CD4-positive, CD25-positive, alpha-beta regulatory T cell (primary cell): ENCODE results near the gene AP4E1. TPM values are rescaled to one million over a fixed set of nuclear protein-coding genes. Genes with fewer than 3 reads are reported as not detected.
A peak's percentile ranks its signal among the peaks of the same experiment; 100 is the strongest.
"Not testable (repeated sequence)": the region's sequence is repeated elsewhere in the genome, so short reads cannot be mapped to it uniquely, and the experiment has no call there.

Experiments
- ATAC-seq, 2 donors: fragments of 150-1000 bp; cut with Tn5 transposase; one replicate each; pipeline ENCODE4 v1.10.0; 2021; ENCODE audit warnings: low read depth in 2 of 2, moderate number of reproducible peaks in 2 of 2, moderate library complexity in 1 of 2
- DNase-seq, 3 donors: peaks; one replicate each; pipeline versions ENCODE4 v3.0.0 to v3.0.0-alpha.2; 2012 to 2022; ENCODE audit warnings: mixed read lengths in 1 of 3
- H3K27ac ChIP-seq: one replicate; pipeline ENCODE4 v1.7.0; 2013; ENCODE audit warnings: mild to moderate bottlenecking, low read length; ENCODE audit not compliant: insufficient read depth, poor library complexity, severe bottlenecking
- H3K27me3 ChIP-seq: one replicate; pipeline ENCODE4 v1.7.0; 2013; ENCODE audit warnings: low read length; ENCODE audit not compliant: control insufficient read depth, insufficient read depth
- H3K36me3 ChIP-seq: one replicate; pipeline ENCODE4 v1.7.0; 2013; ENCODE audit warnings: mild to moderate bottlenecking, low read length, moderate library complexity; ENCODE audit not compliant: control insufficient read depth, insufficient read depth
- H3K4me1 ChIP-seq: 2 replicates; pipeline ENCODE4 v1.7.0; 2013; ENCODE audit warnings: mild to moderate bottlenecking, low read length; ENCODE audit not compliant: insufficient read depth, control insufficient read depth, poor library complexity, severe bottlenecking
- H3K4me3 ChIP-seq: one replicate; pipeline ENCODE4 v1.7.0; 2013; ENCODE audit warnings: low read depth, mild to moderate bottlenecking, low read length, moderate library complexity
- H3K9me3 ChIP-seq, 2 experiments: 1 replicate in 1 of 2; 2 replicates in 1 of 2; pipeline ENCODE4 v1.7.0; 2013; ENCODE audit warnings: low read length in 2 of 2, mild to moderate bottlenecking in 1 of 2, moderate library complexity in 1 of 2; ENCODE audit not compliant: control insufficient read depth in 2 of 2
- H3K27ac Mint-ChIP-seq, 3 donors: one replicate each; pipeline ENCODE4 v1.8.0; 2020 to 2022; ENCODE audit warnings: mild to moderate bottlenecking in 3 of 3, mixed read lengths in 3 of 3, moderate library complexity in 2 of 3
- H3K27me3 Mint-ChIP-seq: one replicate; pipeline ENCODE4 v1.8.0; 2022; ENCODE audit warnings: mild to moderate bottlenecking, mixed read lengths
- H3K36me3 Mint-ChIP-seq: one replicate; pipeline ENCODE4 v1.8.0; 2020; ENCODE audit warnings: mixed read lengths
- H3K4me1 Mint-ChIP-seq, 4 donors: one replicate each; pipeline ENCODE4 v1.8.0; 2020 to 2022; ENCODE audit warnings: mixed read lengths in 4 of 4, mild to moderate bottlenecking in 1 of 4
- H3K4me3 Mint-ChIP-seq, 4 donors: one replicate each; pipeline ENCODE4 v1.8.0; 2020 to 2022; ENCODE audit warnings: mild to moderate bottlenecking in 4 of 4, mixed read lengths in 4 of 4, moderate library complexity in 3 of 4
- H3K9me3 Mint-ChIP-seq, 7 donors: one replicate each; pipeline ENCODE4 v1.8.0; 2020 to 2022; ENCODE audit warnings: mixed read lengths in 7 of 7, mild to moderate bottlenecking in 3 of 7, moderate library complexity in 2 of 7
- polyA plus RNA-seq, 4 donors: library from polyadenylated mRNA; unstranded; fragments of 300-500 nt; fragmentation: Illumina TruSeq; gene quantifications; one replicate each; pipeline ENCODE4 v1.2.3, GENCODE V29; 2021
- total RNA-seq: library from RNA; stranded (reverse); gene quantifications from one replicate; pipeline ENCODE4 v1.2.3, GENCODE V29; 2022

AP4E1 gene
- total and polyA plus RNA-seq, 5 donors from 2014 or later: 3.0 to 9.5 (median 4.8) TPM

DNA sequence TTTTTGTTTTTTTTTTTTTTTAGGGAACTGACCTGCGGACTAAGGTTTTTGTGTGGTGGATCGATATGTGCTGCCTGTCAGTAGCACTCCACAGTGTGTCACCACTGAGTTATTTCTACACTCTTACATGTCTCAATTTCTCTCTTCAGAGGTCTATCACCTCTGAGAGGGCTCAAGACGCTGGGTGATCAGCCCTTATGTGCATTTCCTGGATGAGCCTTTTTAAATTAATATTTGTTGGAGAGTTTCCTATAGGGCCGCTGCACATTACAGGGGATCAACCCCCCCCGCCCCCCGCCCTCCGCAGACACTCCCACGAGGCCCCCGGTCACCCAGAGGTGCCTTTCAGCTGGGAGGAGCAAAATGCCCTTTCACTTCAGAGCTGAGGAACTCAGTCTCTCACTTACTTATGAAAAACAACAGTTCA lies 34.5 kb upstream of the AP4E1 start:
- H3K36me3 Mint-ChIP-seq: no peaks in the 10 kb centered on the region
- Histone ChIP-seq H3K36me3 (no peaks in the 10 kb centered on the region), H3K27ac (no peak overlapping the region), H3K27me3 (no peaks in the 10 kb centered on the region), H3K4me3 (no peak overlapping the region), H3K4me1 (peaks cover 5% of the 10 kb centered on the region), H3K9me3 (no peaks in the 10 kb centered on the region)
- peaks cover 31% of the 10 kb centered on the region for H3K27me3 Mint-ChIP-seq
- ATAC-seq: peak in 1 of 2 donors; percentile 34
- peak in 1 of 3 donors; percentile 45 for DNase-seq
- H3K4me1 Mint-ChIP-seq: peaks cover 11 to 24% (median 21%) of the 10 kb centered on the region in 4 donors
- peak overlapping the region in 1 of 4 donors; percentile 22 for H3K4me3 Mint-ChIP-seq
- H3K27ac Mint-ChIP-seq: no peak overlapping the region
- no peaks in the 10 kb centered on the region for H3K9me3 Mint-ChIP-seq

DNA sequence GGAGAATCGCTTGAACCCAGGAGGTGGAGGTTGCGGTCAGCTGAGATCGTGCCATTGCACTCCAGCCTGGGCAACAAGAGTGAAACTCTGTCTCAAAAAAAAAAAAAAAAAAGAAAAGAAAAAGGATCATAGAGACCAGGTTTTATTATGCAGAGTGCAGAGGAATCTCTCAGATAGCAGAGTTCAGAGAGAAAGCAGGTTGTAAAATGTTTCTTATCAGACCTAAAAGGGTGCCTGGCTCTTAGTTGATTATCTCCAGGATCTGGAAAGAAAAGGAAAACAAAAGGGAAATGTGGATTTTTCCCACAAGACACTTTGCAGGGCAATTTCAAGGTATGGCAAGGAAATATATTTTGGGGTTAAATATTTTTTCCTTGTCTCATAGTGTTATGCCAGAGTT lies 33.2 kb upstream of the AP4E1 start:
- H3K27me3 Mint-ChIP-seq: peaks cover 31% of the 10 kb centered on the region
- not testable (repeated sequence) for H3K27ac ChIP-seq, H3K36me3 Mint-ChIP-seq, H3K27me3 ChIP-seq, H3K4me3 ChIP-seq, H3K27ac Mint-ChIP-seq, DNase-seq, H3K4me3 Mint-ChIP-seq, H3K9me3 Mint-ChIP-seq, H3K9me3 ChIP-seq, ATAC-seq, H3K36me3 ChIP-seq
- peaks cover 13% of the 10 kb centered on the region for H3K4me1 ChIP-seq
- peaks cover 16 to 32% (median 29%) of the 10 kb centered on the region in 4 donors for H3K4me1 Mint-ChIP-seq

- peak in 1 of 2 donors; percentile 10 for ATAC-seq
- no peaks in the 10 kb centered on the region for H3K27me3 ChIP-seq
- no peak overlapping the region for H3K27ac ChIP-seq
- H3K4me1 ChIP-seq: peaks cover 23% of the 10 kb centered on the region
- peaks cover 0 to 4% (median 0%) of the 10 kb centered on the region in 7 donors for H3K9me3 Mint-ChIP-seq
- H3K27me3 Mint-ChIP-seq: peaks cover 24% of the 10 kb centered on the region
- peaks cover 22 to 44% (median 40%) of the 10 kb centered on the region in 4 donors for H3K4me1 Mint-ChIP-seq
- no peaks in the 10 kb centered on the region for H3K36me3 Mint-ChIP-seq
- H3K36me3 ChIP-seq: no peaks in the 10 kb centered on the region
- DNase-seq: no peak
- peak overlapping the region; percentile 48 to 87 (median 83) for H3K4me3 Mint-ChIP-seq
- H3K27ac Mint-ChIP-seq: peak overlapping the region; percentile 48 to 88 (median 63)
- H3K4me3 ChIP-seq: peak overlapping the region; percentile 96
- H3K9me3 ChIP-seq: no peaks in the 10 kb centered on the region
Measured at GRCh38 chr15:50876260-50876988, 32.1 kb upstream of the AP4E1 start.

GRCh38 chr15:50876989-50877360 lies 31.5 kb upstream of the AP4E1 start:
- Histone ChIP-seq H3K27me3 (no peaks in the 10 kb centered on the region), H3K9me3 (no peaks in the 10 kb centered on the region), H3K4me3 (peak overlapping the region; percentile 96), H3K27ac (no peak overlapping the region), H3K36me3 (no peaks in the 10 kb centered on the region), H3K4me1 (peaks cover 23% of the 10 kb centered on the region)
- Mint-ChIP-seq H3K27me3 (peaks cover 20% of the 10 kb centered on the region), H3K4me3 (peak overlapping the region in 3 of 4 donors; percentile 48 to 85 (median 81)), H3K27ac (peak overlapping the region; percentile 63 to 88 (median 71)), H3K4me1 (peaks cover 22 to 48% (median 41%) of the 10 kb centered on the region in 4 donors), H3K36me3 (no peaks in the 10 kb centered on the region), H3K9me3 (peaks cover 0 to 4% (median 0%) of the 10 kb centered on the region in 7 donors)
- peak in 1 of 2 donors; percentile 48 for ATAC-seq
- DNase-seq: peak; percentile 58 to 81 (median 70)

DNA sequence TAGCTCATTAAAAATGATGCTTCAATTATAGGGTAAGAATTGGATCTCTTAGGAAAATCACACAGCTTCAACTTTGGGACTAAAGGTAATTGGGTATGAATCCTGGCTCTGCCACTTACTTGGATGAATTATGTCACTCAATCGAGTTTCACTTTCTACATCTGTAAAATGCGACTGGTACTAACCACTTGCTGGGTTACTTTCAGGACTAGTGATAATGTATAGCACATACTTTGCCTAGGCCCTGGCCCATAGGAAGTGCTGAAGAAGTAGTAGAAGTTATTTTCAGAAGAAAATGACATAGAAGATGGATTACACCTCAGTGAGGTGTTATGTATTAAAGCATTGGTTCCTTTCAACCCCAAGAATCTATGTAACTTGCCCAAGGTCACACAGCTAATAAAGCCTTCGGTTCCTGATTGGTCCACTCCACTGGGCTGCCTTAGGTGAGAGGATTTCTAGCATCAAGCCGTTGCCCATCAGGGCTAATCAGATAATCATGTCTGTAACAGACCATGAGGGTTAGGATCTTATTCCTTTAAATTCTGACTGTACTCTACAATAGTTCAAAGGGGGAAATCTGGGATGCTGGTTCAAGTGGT lies 29.4 kb upstream of the AP4E1 start:
- Mint-ChIP-seq H3K4me1 (peaks cover 22 to 53% (median 46%) of the 10 kb centered on the region in 4 donors), H3K27ac (peak overlapping the region in 2 of 3 donors; percentile 71 to 78), H3K27me3 (peaks cover 5% of the 10 kb centered on the region), H3K9me3 (peaks cover 0 to 4% (median 0%) of the 10 kb centered on the region in 7 donors), H3K36me3 (no peaks in the 10 kb centered on the region), H3K4me3 (peak overlapping the region in 2 of 4 donors; percentile 46 to 71)
- no peak for ATAC-seq
- Histone ChIP-seq H3K27me3 (no peaks in the 10 kb centered on the region), H3K36me3 (no peaks in the 10 kb centered on the region), H3K4me1 (peaks cover 23% of the 10 kb centered on the region), H3K27ac (peak overlapping the region; percentile 19), H3K9me3 (no peaks in the 10 kb centered on the region), H3K4me3 (peak overlapping the region; percentile 29)
- DNase-seq: peak in 2 of 3 donors; percentile 13 to 76

DNA sequence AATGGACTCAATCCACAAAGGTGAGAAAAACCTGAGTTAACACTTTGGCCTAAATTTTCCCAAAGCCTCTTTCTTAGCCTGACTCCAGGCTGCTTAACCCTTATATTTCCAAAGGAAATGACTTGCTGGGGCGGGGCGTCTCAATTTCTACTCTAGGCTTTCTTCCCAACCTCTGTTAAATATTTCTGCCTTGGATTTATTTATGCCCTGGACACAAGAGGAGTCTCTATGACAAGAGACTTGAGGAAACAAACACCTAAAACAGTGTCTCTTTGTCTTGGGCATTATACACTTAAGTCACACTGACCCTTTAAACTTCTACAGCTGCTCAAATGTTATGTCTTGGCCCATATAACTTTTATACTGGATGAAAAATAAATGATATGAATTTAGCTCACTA lies 28.3 kb upstream of the AP4E1 start:
- Histone ChIP-seq H3K27ac (peak overlapping the region; percentile 67), H3K4me1 (peaks cover 23% of the 10 kb centered on the region), H3K4me3 (no peak overlapping the region), H3K36me3 (no peaks in the 10 kb centered on the region), H3K27me3 (no peaks in the 10 kb centered on the region), H3K9me3 (no peaks in the 10 kb centered on the region)
- ATAC-seq (no peak), DNase-seq (no peak)
- Mint-ChIP-seq H3K36me3 (no peaks in the 10 kb centered on the region), H3K4me1 (peaks cover 22 to 62% (median 53%) of the 10 kb centered on the region in 4 donors), H3K27me3 (no peaks in the 10 kb centered on the region), H3K9me3 (peaks cover 0 to 4% (median 0%) of the 10 kb centered on the region in 7 donors), H3K27ac (peak overlapping the region; percentile 88 to 90 (median 89)), H3K4me3 (peak overlapping the region in 3 of 4 donors; percentile 9 to 51 (median 46))

DNA sequence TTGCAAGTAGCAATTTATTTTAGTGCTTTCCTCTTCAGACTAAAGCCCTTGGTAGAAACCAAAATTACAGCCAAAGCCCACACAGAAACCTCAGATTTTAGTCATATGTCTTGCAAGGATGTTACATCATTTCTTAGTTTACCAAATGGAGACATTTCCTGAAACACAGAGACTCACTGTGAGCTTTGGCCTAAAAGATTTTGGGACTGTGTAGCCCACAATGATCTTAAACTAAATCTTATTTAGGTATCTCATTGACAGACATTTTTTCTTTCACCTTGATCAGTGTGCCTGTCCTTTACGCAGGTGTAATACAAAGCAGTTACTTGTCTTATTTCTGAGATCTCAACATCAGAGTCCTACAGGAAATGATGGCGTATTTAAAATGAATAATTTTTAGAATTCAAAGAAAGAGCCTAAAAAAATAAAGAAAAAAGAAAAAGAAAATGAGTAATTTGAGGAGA lies 27.8 kb upstream of the AP4E1 start:
- peak overlapping the region in 3 of 4 donors; percentile 9 to 51 (median 46) for H3K4me3 Mint-ChIP-seq
- H3K36me3 ChIP-seq: no peaks in the 10 kb centered on the region
- peak overlapping the region; percentile 88 to 90 (median 89) for H3K27ac Mint-ChIP-seq
- H3K4me1 ChIP-seq: peaks cover 28% of the 10 kb centered on the region
- peak overlapping the region; percentile 38 for H3K4me3 ChIP-seq
- H3K27me3 Mint-ChIP-seq: no peaks in the 10 kb centered on the region
- H3K36me3 Mint-ChIP-seq: no peaks in the 10 kb centered on the region
- peak overlapping the region; percentile 67 for H3K27ac ChIP-seq
- ATAC-seq (peak; percentile 35 to 44), DNase-seq (peak in 2 of 3 donors; percentile 16 to 84)
- no peaks in the 10 kb centered on the region for H3K9me3 ChIP-seq
- H3K27me3 ChIP-seq: no peaks in the 10 kb centered on the region
- peaks cover 22 to 67% (median 55%) of the 10 kb centered on the region in 4 donors for H3K4me1 Mint-ChIP-seq
- peaks cover 0 to 4% (median 0%) of the 10 kb centered on the region in 7 donors for H3K9me3 Mint-ChIP-seq
